IgD-negative memory B cell (primary cell): Measurements from ENCODE around the gene FSTL3. TPM values are rescaled to one million over a fixed set of nuclear protein-coding genes. Genes with fewer than 3 reads are reported as not detected.
A peak's percentile ranks its signal among the peaks of the same experiment; 100 is the strongest.

Experiments used
- H3K27ac Mint-ChIP-seq, 3 donors: one replicate each; pipeline ENCODE4 v1.8.0; 2020 to 2022; ENCODE audit warnings: mild to moderate bottlenecking in 3 of 3, mixed read lengths in 3 of 3, moderate library complexity in 1 of 3
- H3K27me3 Mint-ChIP-seq: one replicate; pipeline ENCODE4 v1.8.0; 2021; ENCODE audit warnings: mixed read lengths
- H3K36me3 Mint-ChIP-seq: one replicate; pipeline ENCODE4 v1.8.0; 2020; ENCODE audit warnings: mild to moderate bottlenecking, mixed read lengths
- H3K4me1 Mint-ChIP-seq, 3 donors: one replicate each; pipeline ENCODE4 v1.8.0; 2020 to 2022; ENCODE audit warnings: mixed read lengths in 3 of 3, mild to moderate bottlenecking in 1 of 3
- H3K4me3 Mint-ChIP-seq, 4 donors: one replicate each; pipeline ENCODE4 v1.8.0; 2020 to 2022; ENCODE audit warnings: mild to moderate bottlenecking in 4 of 4, mixed read lengths in 4 of 4, moderate library complexity in 3 of 4
- H3K9me3 Mint-ChIP-seq, 3 donors: one replicate each; pipeline ENCODE4 v1.8.0; 2020 to 2021; ENCODE audit warnings: mixed read lengths in 3 of 3, mild to moderate bottlenecking in 1 of 3
- polyA plus RNA-seq: library from polyadenylated mRNA; unstranded; fragments of 300-500 nt; fragmentation: Illumina TruSeq; gene quantifications from one replicate; pipeline ENCODE4 v1.2.3, GENCODE V29; 2021

The FSTL3 gene
- polyA plus RNA-seq, 1 donor from 2014 or later, result 1.7 TPM

DNA sequence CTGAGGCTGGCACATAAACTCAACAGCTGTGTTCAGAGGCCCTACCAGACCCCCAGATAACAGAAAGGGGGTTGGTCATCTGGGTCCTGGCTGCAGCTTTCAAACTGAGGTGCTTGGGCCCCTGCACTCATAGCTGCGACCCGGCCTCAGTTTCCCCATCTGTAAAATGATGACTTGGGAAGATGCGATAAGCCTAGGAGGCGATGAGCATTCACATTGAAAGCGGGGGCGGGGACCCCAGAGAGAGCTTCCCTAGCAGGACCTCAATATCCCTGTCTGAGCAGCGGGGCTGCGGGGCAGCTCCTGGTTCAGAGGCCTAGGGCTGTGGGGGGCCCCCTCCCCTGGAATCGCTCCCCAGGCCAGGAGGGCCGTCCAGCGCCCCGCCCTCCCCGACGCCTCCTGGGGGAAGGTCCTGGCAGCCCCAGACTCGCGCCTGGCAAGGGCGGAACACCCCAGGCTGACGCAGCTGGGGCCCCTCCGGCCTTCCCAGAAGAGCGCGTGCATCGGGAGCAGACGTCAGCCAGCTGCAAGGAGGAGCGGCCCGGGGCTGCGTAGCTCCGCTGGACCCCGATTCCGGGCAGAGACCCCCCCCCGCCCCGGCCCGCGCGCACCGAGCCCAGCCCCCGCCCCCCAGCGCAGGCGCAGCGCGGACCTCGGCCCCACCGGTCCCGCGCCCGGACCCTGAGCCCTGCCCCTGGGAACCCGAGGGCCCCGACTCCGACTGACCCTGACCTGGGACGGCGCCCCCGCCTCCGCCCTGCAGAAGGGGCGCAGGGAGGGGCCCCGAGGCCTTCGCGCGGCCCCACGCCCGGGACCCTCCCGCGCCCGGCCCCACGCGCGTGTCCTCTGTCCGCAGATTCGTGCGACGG is 3.5 kb downstream of the FSTL3 start:
- Mint-ChIP-seq H3K4me3 (peak overlapping the region; percentile 60 to 83 (median 76)), H3K36me3 (no peaks in the 10 kb centered on the region), H3K9me3 (no peaks in the 10 kb centered on the region), H3K4me1 (peaks cover 4 to 7% (median 5%) of the 10 kb centered on the region in 3 donors), H3K27me3 (peaks cover 17% of the 10 kb centered on the region), H3K27ac (peak overlapping the region in 1 of 3 donors; percentile 88)

DNA sequence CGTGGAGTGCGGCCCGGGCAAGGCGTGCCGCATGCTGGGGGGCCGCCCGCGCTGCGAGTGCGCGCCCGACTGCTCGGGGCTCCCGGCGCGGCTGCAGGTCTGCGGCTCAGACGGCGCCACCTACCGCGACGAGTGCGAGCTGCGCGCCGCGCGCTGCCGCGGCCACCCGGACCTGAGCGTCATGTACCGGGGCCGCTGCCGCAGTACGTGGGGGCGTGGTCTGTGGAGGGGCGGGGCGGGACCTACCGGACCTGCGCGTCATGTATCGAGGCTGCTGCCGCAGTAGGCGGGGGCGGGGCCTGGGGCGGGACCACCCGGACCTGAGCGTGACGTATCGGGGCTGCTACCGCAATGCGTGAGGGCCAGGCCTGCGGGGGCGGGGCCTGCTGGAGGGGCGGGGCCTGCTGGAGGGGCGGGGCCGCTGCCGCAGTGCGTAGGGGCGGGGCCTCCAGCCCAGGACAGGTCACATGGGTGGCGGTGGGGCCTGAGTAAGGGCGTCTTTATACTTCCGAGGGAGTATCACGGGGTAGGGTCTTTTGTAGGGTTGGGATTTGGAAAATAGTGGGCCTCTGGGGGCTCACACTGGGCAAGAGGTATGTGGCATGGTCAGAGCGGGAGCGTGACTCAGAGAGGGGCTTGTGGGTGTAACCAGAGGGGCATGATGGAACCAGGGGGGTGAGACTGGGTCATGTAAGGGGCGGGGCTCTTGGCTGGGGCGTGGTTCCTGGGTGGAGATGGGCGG is 4.3 kb downstream of the FSTL3 start:
- H3K27ac Mint-ChIP-seq, result peak overlapping the region; percentile 83 to 97 (median 88)
- H3K9me3 Mint-ChIP-seq, result no peaks in the 10 kb centered on the region
- peak overlapping the region; percentile 83 to 96 (median 92) for H3K4me3 Mint-ChIP-seq

DNA sequence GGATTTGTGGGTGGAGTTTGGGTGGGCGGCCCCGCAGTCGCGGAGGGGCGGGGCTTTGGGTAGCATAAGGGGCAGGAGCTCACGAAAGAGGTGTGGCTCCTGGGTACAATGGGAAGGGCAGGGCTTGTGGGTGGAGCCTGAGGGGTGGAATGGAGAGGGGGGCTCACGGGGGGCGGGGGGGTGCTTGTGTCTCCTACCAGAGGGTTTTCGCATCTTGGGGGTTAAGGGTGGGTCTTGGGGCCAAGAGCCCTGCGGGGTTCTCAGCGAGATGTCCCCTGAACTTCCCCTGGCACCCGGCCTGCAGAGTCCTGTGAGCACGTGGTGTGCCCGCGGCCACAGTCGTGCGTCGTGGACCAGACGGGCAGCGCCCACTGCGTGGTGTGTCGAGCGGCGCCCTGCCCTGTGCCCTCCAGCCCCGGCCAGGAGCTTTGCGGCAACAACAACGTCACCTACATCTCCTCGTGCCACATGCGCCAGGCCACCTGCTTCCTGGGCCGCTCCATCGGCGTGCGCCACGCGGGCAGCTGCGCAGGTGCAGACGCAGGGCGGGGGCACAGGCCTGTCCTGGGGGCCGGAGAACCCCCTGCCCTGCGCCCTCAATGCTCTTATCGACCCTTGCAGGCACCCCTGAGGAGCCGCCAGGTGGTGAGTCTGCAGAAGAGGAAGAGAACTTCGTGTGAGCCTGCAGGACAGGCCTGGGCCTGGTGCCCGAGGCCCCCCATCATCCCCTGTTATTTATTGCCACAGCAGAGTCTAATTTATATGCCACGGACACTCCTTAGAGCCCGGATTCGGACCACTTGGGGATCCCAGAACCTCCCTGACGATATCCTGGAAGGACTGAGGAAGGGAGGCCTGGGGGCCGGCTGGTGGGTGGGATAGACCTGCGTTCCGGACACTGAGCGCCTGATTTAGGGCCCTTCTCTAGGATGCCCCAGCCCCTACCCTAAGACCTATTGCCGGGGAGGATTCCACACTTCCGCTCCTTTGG is 5.1 kb downstream of the FSTL3 start:
- Mint-ChIP-seq H3K27ac (peak overlapping the region; percentile 83 to 97 (median 88)), H3K4me3 (peak overlapping the region; percentile 83 to 96 (median 92)), H3K9me3 (no peaks in the 10 kb centered on the region), H3K36me3 (no peaks in the 10 kb centered on the region), H3K4me1 (peaks cover 0 to 1% (median 0%) of the 10 kb centered on the region in 3 donors), H3K27me3 (peaks cover 6% of the 10 kb centered on the region)

More for the DNA sequence above, 4.3 kb downstream of the FSTL3 start:
- Mint-ChIP-seq H3K36me3 (no peaks in the 10 kb centered on the region), H3K4me1 (peaks cover 0 to 3% (median under 1%) of the 10 kb centered on the region in 3 donors), H3K27me3 (peaks cover 11% of the 10 kb centered on the region)

DNA sequence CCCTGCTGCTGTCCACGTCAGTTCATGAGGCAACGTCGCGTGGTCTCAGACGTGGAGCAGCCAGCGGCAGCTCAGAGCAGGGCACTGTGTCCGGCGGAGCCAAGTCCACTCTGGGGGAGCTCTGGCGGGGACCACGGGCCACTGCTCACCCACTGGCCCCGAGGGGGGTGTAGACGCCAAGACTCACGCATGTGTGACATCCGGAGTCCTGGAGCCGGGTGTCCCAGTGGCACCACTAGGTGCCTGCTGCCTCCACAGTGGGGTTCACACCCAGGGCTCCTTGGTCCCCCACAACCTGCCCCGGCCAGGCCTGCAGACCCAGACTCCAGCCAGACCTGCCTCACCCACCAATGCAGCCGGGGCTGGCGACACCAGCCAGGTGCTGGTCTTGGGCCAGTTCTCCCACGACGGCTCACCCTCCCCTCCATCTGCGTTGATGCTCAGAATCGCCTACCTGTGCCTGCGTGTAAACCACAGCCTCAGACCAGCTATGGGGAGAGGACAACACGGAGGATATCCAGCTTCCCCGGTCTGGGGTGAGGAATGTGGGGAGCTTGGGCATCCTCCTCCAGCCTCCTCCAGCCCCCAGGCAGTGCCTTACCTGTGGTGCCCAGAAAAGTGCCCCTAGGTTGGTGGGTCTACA is 6.6 kb downstream of the FSTL3 start:
- Mint-ChIP-seq H3K4me3 (peak overlapping the region in 2 of 4 donors; percentile 8 to 52), H3K27me3 (peaks cover 5% of the 10 kb centered on the region), H3K4me1 (peaks cover 0 to 1% (median 0%) of the 10 kb centered on the region in 3 donors), H3K36me3 (no peaks in the 10 kb centered on the region), H3K27ac (no peak overlapping the region), H3K9me3 (no peaks in the 10 kb centered on the region)

DNA sequence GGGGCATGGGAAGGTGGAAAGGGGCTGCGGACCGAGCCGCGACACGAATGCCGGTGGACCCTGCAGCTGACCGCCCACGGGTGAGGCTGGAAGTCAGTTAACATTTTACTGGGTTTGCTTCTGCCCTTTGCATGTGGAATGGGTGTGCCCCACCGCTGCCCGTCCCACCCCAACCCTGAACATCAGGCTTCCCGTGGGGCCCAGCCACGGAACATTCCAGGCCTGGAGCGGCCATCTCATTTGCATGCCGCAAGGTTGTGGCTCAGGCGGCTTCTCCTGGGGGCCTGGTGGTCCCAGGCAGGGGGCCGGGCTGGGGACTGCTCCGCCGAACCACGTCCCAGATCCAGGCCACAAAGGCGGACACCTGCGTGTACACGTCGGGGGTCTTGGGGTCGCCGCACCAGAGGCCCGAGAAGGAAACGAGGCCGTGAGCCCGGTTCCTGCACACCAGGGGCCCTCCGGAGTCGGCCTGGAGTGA is 9.3 kb downstream of the FSTL3 start:
- H3K36me3 Mint-ChIP-seq, result peaks cover 2% of the 10 kb centered on the region
- no peak overlapping the region for H3K27ac Mint-ChIP-seq
- no peaks in the 10 kb centered on the region for H3K27me3 Mint-ChIP-seq
- H3K4me1 Mint-ChIP-seq, result peaks cover 0 to 1% (median 0%) of the 10 kb centered on the region in 3 donors
- no peak overlapping the region for H3K4me3 Mint-ChIP-seq
- H3K9me3 Mint-ChIP-seq, result no peaks in the 10 kb centered on the region

DNA sequence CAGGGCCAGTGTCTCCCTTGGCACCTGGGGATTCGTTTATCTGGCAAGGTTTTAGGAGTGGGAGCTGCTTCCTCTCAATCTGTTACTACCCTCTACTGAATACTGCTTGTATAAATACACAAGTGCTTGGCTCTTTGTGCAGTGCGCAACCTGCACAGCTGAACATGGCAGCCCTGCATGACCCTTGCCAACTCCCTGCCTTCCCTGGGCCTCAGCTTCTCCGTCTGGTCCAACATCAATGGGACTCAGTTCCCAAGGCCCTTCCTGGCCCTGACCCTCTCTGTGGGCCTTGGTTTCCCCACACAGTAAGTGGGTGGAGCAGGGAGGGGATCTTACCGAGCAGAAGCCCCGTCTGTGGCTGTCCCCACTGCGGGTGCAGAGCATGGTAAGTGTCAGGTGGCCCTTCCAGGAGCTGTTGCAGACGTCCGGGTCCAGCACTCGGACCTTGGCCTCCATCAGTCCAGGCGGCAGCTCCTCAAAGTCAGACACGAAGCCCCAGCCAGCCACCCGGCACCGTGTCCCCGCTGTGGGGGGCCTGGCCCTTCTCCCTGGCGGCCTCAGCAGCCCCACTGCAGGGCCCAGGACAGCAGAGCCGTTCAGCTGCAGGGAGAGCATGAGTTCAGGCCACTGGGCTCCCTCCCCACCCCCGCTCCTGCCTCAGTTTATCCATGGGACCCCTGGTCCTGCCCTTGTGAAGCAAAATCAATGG is 10.6 kb downstream of the FSTL3 start:
- Mint-ChIP-seq H3K27me3 (no peaks in the 10 kb centered on the region), H3K36me3 (peaks cover 2% of the 10 kb centered on the region), H3K4me3 (peak overlapping the region in 1 of 4 donors; percentile 5)

DNA sequence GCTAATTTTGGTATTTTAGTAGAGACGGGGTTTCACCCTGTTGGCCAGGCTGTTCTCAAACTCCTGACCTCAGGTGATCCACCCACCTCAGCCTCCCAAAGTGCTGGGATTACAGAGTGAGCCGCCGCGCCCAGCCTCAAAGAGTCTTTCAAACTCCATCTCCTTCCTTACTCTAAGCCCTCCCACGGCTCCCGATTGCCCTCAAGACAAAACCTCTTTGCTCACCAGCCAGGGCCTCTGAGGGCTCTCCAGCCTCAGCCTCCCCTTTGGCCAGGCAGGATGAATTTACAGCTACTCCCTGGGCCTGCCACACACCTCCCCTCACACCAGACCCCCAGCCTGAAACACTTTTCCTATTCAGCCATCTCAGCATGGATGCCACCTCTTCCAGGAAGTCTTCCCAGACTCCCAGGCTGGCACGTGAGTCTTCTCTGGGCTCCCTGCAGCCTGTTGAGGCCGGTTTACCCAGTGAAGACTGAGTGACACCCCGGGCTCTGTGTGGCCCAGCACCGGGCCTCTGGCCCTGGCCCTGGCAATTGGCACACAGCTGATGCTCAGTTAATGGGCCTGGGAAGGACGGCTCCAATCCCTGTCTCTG is 11.5 kb downstream of the FSTL3 start:
- Mint-ChIP-seq H3K4me3 (no peak overlapping the region), H3K27me3 (no peaks in the 10 kb centered on the region), H3K4me1 (no peaks in the 10 kb centered on the region), H3K36me3 (peaks cover 2% of the 10 kb centered on the region), H3K27ac (no peak overlapping the region), H3K9me3 (no peaks in the 10 kb centered on the region)

More for the DNA sequence above, 10.6 kb downstream of the FSTL3 start:
- Mint-ChIP-seq H3K9me3 (no peaks in the 10 kb centered on the region), H3K4me1 (no peaks in the 10 kb centered on the region), H3K27ac (no peak overlapping the region)

DNA sequence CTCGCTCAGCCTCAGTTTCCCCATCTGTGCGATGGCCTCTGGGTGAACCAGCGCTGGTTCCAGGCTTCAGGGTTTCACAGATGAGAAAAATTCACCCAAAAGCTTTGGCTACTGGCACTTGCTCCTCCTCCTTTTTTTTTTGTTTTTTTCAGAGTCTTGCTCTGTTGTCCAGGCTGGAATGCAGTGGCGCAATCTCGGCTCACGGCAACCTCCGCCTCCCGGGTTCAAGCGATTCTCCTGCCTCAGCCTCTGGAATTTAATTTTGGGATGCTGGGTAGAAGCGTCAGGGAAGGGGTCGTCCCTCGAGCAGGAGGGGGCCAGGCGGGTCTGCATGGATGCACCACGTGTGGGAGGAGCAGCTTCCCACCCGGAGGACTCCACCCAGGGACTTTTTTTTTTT is 12.0 kb downstream of the FSTL3 start:
- Mint-ChIP-seq H3K27ac (no peak overlapping the region), H3K9me3 (no peaks in the 10 kb centered on the region), H3K36me3 (peaks cover 2% of the 10 kb centered on the region), H3K4me1 (no peaks in the 10 kb centered on the region), H3K4me3 (no peak overlapping the region), H3K27me3 (no peaks in the 10 kb centered on the region)

DNA sequence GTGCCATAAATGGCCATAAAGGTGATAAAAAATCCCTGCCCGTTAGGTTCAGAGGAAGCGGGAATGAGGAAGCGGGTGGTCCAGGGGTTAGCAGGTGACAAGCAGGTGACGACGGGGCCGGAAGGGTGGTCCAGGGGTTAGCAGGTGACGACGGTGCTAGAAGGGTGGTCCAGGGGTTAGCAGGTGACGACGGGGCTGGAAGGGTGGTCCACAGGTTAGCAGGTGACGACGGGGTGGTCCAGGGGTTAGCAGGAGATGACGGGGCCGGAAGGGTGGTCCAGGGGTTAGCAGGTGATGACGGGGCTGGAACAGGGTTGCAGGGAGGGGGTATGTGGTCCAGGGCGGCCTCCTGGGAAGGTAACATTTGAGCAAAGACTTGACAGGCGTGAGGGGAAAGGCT is 12.8 kb downstream of the FSTL3 start:
- peaks cover 2% of the 10 kb centered on the region for H3K27me3 Mint-ChIP-seq
- no peak overlapping the region for H3K4me3 Mint-ChIP-seq
- H3K36me3 Mint-ChIP-seq, result peaks cover 2% of the 10 kb centered on the region
- no peaks in the 10 kb centered on the region for H3K9me3 Mint-ChIP-seq
- H3K4me1 Mint-ChIP-seq, result no peaks in the 10 kb centered on the region
- H3K27ac Mint-ChIP-seq, result no peak overlapping the region

DNA sequence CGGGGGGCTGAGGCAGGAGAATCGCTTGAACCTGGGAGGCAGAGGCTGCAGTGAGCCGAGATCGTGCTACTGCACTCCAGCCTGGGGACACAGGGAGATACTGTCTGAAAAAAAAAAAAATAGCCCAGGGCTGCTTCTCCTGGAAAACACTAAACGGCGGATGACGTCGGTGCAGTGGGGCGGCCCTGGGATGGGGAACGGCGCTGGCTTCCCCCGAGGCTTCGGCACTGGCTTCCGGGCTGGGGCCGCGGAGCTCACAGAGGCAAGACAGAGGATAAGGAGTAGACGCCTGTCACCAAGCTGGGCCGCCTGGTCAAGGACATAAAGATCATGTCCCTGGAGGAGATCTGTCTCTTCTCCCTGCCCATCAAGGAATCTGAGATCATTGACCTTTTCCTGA is 14.0 kb downstream of the FSTL3 start:
- peaks cover 2% of the 10 kb centered on the region for H3K27me3 Mint-ChIP-seq
- no peaks in the 10 kb centered on the region for H3K9me3 Mint-ChIP-seq
- H3K36me3 Mint-ChIP-seq, result peaks cover 2% of the 10 kb centered on the region
- H3K4me1 Mint-ChIP-seq, result no peaks in the 10 kb centered on the region
- H3K4me3 Mint-ChIP-seq, result no peak overlapping the region
- H3K27ac Mint-ChIP-seq, result no peak overlapping the region

DNA sequence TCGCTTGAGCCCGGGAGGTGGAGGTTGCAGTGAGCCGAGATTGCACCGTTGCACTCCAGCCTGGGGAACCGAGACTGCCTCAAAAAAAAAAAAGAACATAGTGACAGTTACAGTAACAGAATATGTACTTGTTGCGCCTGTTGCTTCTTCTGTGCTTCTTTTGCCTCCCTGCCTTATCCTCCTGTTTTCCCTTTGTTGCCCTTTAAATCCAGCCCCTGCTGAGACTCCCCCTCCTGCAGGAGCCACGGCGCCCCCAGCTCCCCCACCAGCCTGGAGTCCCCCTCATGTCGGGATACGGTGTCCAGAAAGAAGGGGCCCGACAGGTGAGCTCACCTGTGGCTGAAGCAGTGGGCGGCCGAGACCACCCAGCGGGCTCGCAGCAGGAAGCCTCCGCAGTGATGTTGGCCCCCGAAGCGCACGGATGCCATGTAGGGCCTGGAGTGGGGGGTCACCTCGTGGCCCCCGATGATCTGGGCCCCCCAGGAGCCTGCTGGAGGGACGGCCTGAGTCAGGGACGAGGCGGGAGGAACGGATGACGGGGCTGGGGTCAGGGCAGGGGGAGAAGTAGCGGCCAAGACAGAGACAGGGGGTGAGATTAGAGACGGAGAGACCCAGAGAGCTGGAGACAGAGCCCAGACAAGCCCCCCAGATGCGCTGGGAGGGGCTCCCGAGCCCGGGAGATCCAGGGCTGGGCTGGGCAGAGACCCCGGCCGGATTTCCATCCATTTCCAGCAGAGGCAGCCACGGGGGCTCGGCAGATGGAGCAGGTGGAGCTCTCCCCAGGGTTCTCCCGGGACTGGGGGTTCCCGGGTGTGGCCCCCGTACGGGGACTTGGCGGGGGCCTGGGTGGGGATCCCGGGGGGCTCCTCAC is 18.5 kb downstream of the FSTL3 start:
- Mint-ChIP-seq H3K4me3 (peak overlapping the region in 1 of 4 donors; percentile 65), H3K9me3 (no peaks in the 10 kb centered on the region), H3K27me3 (peaks cover 17% of the 10 kb centered on the region), H3K36me3 (no peaks in the 10 kb centered on the region), H3K27ac (no peak overlapping the region), H3K4me1 (no peaks in the 10 kb centered on the region)

DNA sequence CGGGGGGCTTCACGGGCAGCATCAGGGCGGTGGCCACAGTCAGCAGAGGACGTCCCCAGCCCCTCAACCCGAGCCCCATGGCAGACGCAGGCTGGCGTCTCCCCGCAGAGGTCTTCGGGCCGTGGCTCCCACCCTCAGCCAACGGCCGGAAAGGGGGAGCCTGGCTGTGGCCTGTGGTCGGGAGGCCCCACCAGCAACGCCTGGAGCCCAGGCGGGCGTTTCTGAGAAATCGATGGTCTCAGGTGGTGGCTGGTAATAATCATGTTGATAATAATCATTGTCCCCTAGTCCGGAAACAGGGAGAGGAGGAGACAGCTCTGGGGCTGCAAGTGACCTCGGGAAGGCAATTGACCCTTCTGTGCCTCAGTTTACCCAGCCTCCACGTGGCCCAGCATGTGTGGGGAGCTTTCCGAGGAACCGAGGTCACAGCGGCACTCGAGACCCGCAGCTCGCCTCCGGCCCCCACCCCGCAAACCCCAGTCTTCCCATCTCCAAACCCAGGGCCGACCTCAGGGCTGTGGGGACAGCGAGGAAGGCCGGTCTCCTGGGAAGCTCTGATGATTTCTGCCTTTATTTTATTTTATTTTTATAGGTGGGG is 19.3 kb downstream of the FSTL3 start, which contains the start of gene PRSS57:
Gene PRSS57 (minus strand): TSS at position 101 of the 598 bp plus-strand sequence. CDS start 22 bp downstream, at position 79.
- Mint-ChIP-seq H3K9me3 (no peaks in the 10 kb centered on the region), H3K27me3 (peaks cover 19% of the 10 kb centered on the region), H3K4me1 (no peaks in the 10 kb centered on the region), H3K36me3 (no peaks in the 10 kb centered on the region), H3K4me3 (peak within 1 kb of the TSS in 1 of 4 donors; percentile 65), H3K27ac (no peak within 1 kb of the TSS)
